ENCODE measurements around the gene CLDN5. TPM values are rescaled to one million over a fixed set of nuclear protein-coding genes. Genes with fewer than 3 reads are reported as not detected.

Gene CLDN5
- total and polyA plus RNA-seq, 2 donors (not counting 1 experiment from before 2014, with no cell fraction given), result not detected

- Histone ChIP-seq H3K4me1 (ENCODE audit: control insufficient read depth in 2 of 2, insufficient read depth in 2 of 2, low read length in 2 of 2) (no peaks in the 10 kb centered on the region), H3K79me2 (ENCODE audit: control insufficient read depth, insufficient read depth, low read length) (no peaks in the 10 kb centered on the region), H3K4me2 (replicated peaks; ENCODE audit: low read depth, low read length, poor library complexity, severe bottlenecking) (no peak overlapping the region), H4K20me1 (ENCODE audit: control insufficient read depth, insufficient read depth, low read length, poor library complexity, severe bottlenecking) (no peaks in the 10 kb centered on the region), H3K27ac (ENCODE audit: low read length in 2 of 2) (no peak overlapping the region), H3K36me3 (replicated peaks in 1 of 2; ENCODE audit: control extremely low read depth in 1 of 2, control insufficient read depth in 1 of 2, extremely low read depth in 1 of 2, insufficient read depth in 2 of 2, low read length in 1 of 2) (no peaks in the 10 kb centered on the region), H3K4me3 (ENCODE audit: control extremely low read depth in 1 of 5, extremely low read depth in 1 of 5, insufficient read depth in 1 of 5, low read depth in 2 of 5, low read length in 4 of 5) (no peak overlapping the region), H3K9ac (ENCODE audit: low read length) (no peak overlapping the region), H3K9me3 (ENCODE audit: control extremely low read depth in 1 of 3, control insufficient read depth in 2 of 3, insufficient read depth in 1 of 3, low read length in 2 of 3) (peaks cover 0 to 3% (median 0%) of the 10 kb centered on the region in 3 donors), H2AFZ (ENCODE audit: insufficient read depth, low read depth, low read length, poor library complexity, severe bottlenecking) (no peak overlapping the region), H3K27me3 (replicated peaks in 1 of 4; ENCODE audit: control extremely low read depth in 1 of 4, control insufficient read depth in 3 of 4, insufficient read depth in 4 of 4, low read length in 3 of 4) (peaks cover 0 to 10% (median 0%) of the 10 kb centered on the region in 4 experiments)
- intact Hi-C loops (cut with micrococcal nuclease), result no loop called here
- Mint-ChIP-seq H3K4me1 (no peaks in the 10 kb centered on the region), H3K4me3 (no peak overlapping the region), H3K9me3 (ENCODE audit: insufficient read depth) (no peaks in the 10 kb centered on the region), H3K27me3 (peaks cover 21% of the 10 kb centered on the region), H3K27ac (no peak overlapping the region)
- 88% methylated on average over 7 of the region's 11 CpGs for WGBS (ENCODE audit: insufficient coverage)
- no peak for TF ChIP-seq EZH2 (IDR thresholded peaks at IDR 0.05; ENCODE audit: borderline replicate concordance, insufficient read depth, low read depth, low read length, poor library complexity, severe bottlenecking)
- TF ChIP-seq, protein P1, sequence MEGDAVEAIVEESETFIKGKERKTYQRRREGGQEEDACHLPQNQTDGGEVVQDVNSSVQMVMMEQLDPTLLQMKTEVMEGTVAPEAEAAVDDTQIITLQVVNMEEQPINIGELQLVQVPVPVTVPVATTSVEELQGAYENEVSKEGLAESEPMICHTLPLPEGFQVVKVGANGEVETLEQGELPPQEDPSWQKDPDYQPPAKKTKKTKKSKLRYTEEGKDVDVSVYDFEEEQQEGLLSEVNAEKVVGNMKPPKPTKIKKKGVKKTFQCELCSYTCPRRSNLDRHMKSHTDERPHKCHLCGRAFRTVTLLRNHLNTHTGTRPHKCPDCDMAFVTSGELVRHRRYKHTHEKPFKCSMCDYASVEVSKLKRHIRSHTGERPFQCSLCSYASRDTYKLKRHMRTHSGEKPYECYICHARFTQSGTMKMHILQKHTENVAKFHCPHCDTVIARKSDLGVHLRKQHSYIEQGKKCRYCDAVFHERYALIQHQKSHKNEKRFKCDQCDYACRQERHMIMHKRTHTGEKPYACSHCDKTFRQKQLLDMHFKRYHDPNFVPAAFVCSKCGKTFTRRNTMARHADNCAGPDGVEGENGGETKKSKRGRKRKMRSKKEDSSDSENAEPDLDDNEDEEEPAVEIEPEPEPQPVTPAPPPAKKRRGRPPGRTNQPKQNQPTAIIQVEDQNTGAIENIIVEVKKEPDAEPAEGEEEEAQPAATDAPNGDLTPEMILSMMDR (IDR thresholded peaks at IDR 0.05), result no peak
- no peak for DNase-seq
- ChIA-PET POLR2A (interaction anchor here (0.7 kb wide), 1 partner anchor 54 kb away, joined by 10 read pairs; no protein-coding TSS in a partner anchor), CTCF (no interaction called here)
- no peak for ATAC-seq (ENCODE audit: low read depth)
Observed at GRCh38 chr22:19565382-19566278, 41.4 kb upstream of the CLDN5 start.

DNA sequence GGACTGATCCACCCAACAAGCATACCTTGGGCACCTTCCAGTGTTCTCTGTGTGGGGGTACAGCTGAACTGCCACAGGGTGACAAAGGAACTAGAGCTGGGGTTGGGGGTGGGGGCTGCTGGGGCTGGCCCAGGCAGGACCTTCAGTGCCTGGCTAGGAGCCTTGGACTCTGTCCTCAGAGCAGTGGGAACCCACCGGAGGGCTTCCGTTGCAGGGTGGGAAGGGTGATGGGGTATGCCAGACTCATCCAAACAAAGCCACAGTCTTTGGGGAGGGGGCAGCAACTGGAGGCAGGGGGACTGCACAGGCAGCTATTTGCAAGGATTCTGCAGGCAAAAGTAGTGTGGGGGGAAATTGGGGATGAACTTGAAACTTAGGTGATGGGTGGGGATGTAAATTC lies 35.7 kb upstream of the CLDN5 start:
- no peak overlapping the region for H3K4me3 Mint-ChIP-seq
- TF ChIP-seq, protein P1 (IDR thresholded peaks at IDR 0.05), result no peak
- TF ChIP-seq EZH2 (IDR thresholded peaks at IDR 0.05; ENCODE audit: borderline replicate concordance, insufficient read depth, low read depth, low read length, poor library complexity, severe bottlenecking), result no peak
- H3K79me2 ChIP-seq (ENCODE audit: control insufficient read depth, insufficient read depth, low read length), result no peaks in the 10 kb centered on the region
- peaks cover 0 to 3% (median 0%) of the 10 kb centered on the region in 3 donors for H3K9me3 ChIP-seq (ENCODE audit: control extremely low read depth in 1 of 3, control insufficient read depth in 2 of 3, insufficient read depth in 1 of 3, low read length in 2 of 3)
- peaks cover 0 to 9% (median 0%) of the 10 kb centered on the region in 4 experiments for H3K27me3 ChIP-seq (replicated peaks in 1 of 4; ENCODE audit: control extremely low read depth in 1 of 4, control insufficient read depth in 3 of 4, insufficient read depth in 4 of 4, low read length in 3 of 4)
- H3K9me3 Mint-ChIP-seq (ENCODE audit: insufficient read depth), result no peaks in the 10 kb centered on the region
- DNase-seq, result no peak
- no peak overlapping the region for H3K4me3 ChIP-seq (ENCODE audit: control extremely low read depth in 1 of 5, extremely low read depth in 1 of 5, insufficient read depth in 1 of 5, low read depth in 2 of 5, low read length in 4 of 5)
- no peaks in the 10 kb centered on the region for H3K4me1 ChIP-seq (ENCODE audit: control insufficient read depth in 2 of 2, insufficient read depth in 2 of 2, low read length in 2 of 2)
- ATAC-seq (ENCODE audit: low read depth), result no peak
- no peak overlapping the region for H3K4me2 ChIP-seq (replicated peaks; ENCODE audit: low read depth, low read length, poor library complexity, severe bottlenecking)
- peaks cover 17% of the 10 kb centered on the region for H3K27me3 Mint-ChIP-seq
- no peaks in the 10 kb centered on the region for H4K20me1 ChIP-seq (ENCODE audit: control insufficient read depth, insufficient read depth, low read length, poor library complexity, severe bottlenecking)
- ChIA-PET CTCF (no interaction called here), POLR2A (no interaction called here)
- WGBS (ENCODE audit: insufficient coverage), result 100% methylated on average over 1 of the region's 2 CpGs
- H3K4me1 Mint-ChIP-seq, result no peaks in the 10 kb centered on the region
- H2AFZ ChIP-seq (ENCODE audit: insufficient read depth, low read depth, low read length, poor library complexity, severe bottlenecking), result no peak overlapping the region
- no peak overlapping the region for H3K27ac Mint-ChIP-seq
- no peak overlapping the region for H3K9ac ChIP-seq (ENCODE audit: low read length)
- intact Hi-C loops (cut with micrococcal nuclease), result no loop called here
- H3K27ac ChIP-seq (ENCODE audit: low read length in 2 of 2), result no peak overlapping the region
- no peaks in the 10 kb centered on the region for H3K36me3 ChIP-seq (replicated peaks in 1 of 2; ENCODE audit: control extremely low read depth in 1 of 2, control insufficient read depth in 1 of 2, extremely low read depth in 1 of 2, insufficient read depth in 2 of 2, low read length in 1 of 2)
